Spleen (tissue), 11 donors: ENCODE measurements around the gene ECEL1. TPM values are rescaled to one million over a fixed set of nuclear protein-coding genes. Genes with fewer than 3 reads are reported as not detected.

ENCODE experiments used
- DNase-seq: peaks from one replicate; pipeline ENCODE4 v3.0.0-alpha.2; 2020
- H3K27ac ChIP-seq, 8 donors: fragments of 200-600 bp; sonication (generic) in 7 of 8; 1 replicate in 4 of 8; 2 replicates in 4 of 8; pipeline versions ENCODE4 v1.5.0 to v1.8.0; 2016 to 2021; ENCODE audit warnings: inconsistent platforms in 4 of 8, mild to moderate bottlenecking in 4 of 8, moderate library complexity in 1 of 8
- H3K27me3 ChIP-seq, 7 donors: fragments of 200-600 bp; sonication (generic) in 6 of 7; replicated peaks in 1 of 7; 1 replicate in 4 of 7; 2 replicates in 3 of 7; pipeline versions ENCODE4 v1.5.0 to v1.8.0; 2016 to 2021; ENCODE audit warnings: inconsistent platforms in 3 of 7, mild to moderate bottlenecking in 1 of 7
- H3K36me3 ChIP-seq, 6 donors: fragments of 200-600 bp; sonication (generic) in 5 of 6; 1 replicate in 4 of 6; 2 replicates in 2 of 6; pipeline versions ENCODE4 v1.5.0 to v1.8.0; 2016 to 2021; ENCODE audit warnings: inconsistent platforms in 2 of 6
- H3K4me1 ChIP-seq, 6 donors: fragments of 200-600 bp; sonication (generic) in 5 of 6; 1 replicate in 3 of 6; 2 replicates in 3 of 6; pipeline versions ENCODE4 v1.5.0 to v1.8.0; 2016 to 2021; ENCODE audit warnings: inconsistent platforms in 3 of 6
- H3K4me3 ChIP-seq, 8 donors: fragments of 200-600 bp; sonication (generic) in 7 of 8; 1 replicate in 4 of 8; 2 replicates in 4 of 8; pipeline versions ENCODE4 v1.5.0 to v1.8.0; 2016 to 2021; ENCODE audit warnings: inconsistent platforms in 4 of 8, mild to moderate bottlenecking in 4 of 8, moderate library complexity in 2 of 8
- H3K9me3 ChIP-seq, 8 donors: fragments of 200-600 bp; sonication (generic) in 7 of 8; 1 replicate in 4 of 8; 2 replicates in 4 of 8; pipeline versions ENCODE4 v1.5.0 to v1.8.0; 2016 to 2021; ENCODE audit warnings: inconsistent platforms in 4 of 8
- POLR2A ChIP-seq, 3 donors: fragments of 450-650 bp; IDR thresholded peaks; one replicate each; pipeline ENCODE4 v1.5.1; 2017; ENCODE audit warnings: antibody characterized with exemption in 3 of 3, mild to moderate bottlenecking in 1 of 3
- POLR2AphosphoS5 ChIP-seq, 3 donors: sonication (generic); formaldehyde crosslinking; IDR thresholded peaks; one replicate each; pipeline ENCODE4 v1.5.1; 2017; ENCODE audit warnings: antibody characterized with exemption in 3 of 3
- WGBS, 5 donors: extraction: QIAGEN DNeasy Blood & Tissue Kit in 3 of 5; methylation state at CpG; one replicate each; pipeline versions ENCODE4 v1.1.5 to v1.1.7; 2013 to 2018; 5-methylcytosine and 5-hydroxymethylcytosine counted together
- intact Hi-C: fragments of 100-400 bp; cut with DNase I; formaldehyde crosslinking; loops from one replicate; pipeline ENCODE4 v1.15.0; 2023; ENCODE audit warnings: low total_unique reads
- polyA plus RNA-seq, 3 donors: library from polyadenylated mRNA; stranded (reverse); fragments of 200-250 nt; gene quantifications; one replicate each; pipeline ENCODE4 v1.2.1, GENCODE V29; 2013
- total RNA-seq, 7 donors: library from RNA; depleted of rRNA in 3 of 7; stranded (reverse); fragments of >200 nt in 3 of 7; fragmentation: NEBNext Ultra II Directional in 4 of 7; extraction: Animal tissue kit (Norgen Biotek cat#: 25700) in 4 of 7; gene quantifications; one replicate each; pipeline versions ENCODE4 v1.1.0 to v1.2.1, GENCODE V29; 2016 to 2021
- TF ChIP-seq, protein P1 (sequence below), 11 experiments: fragments of 200-600 bp in 7 of 11; fragments of 450-650 bp in 4 of 11; sonication (generic) in 4 of 11; IDR thresholded peaks in 8 of 11; conservative IDR thresholded peaks in 3 of 11; 1 replicate in 7 of 11; 2 replicates in 4 of 11; pipeline versions ENCODE4 v1.4.0 to v1.8.0; 2016 to 2021; ENCODE audit warnings: antibody characterized with exemption in 11 of 11, inconsistent platforms in 4 of 11, mild to moderate bottlenecking in 1 of 11
- donor health status: healthy with polysubstance abuse.
- donor health status: DM: no; HTN: no; CAD: no; lungs with moderate emphysema.
- donor health status: DM: no; HTN: no; CAD: no.
- donor health status: Bipolar disorder and iron deficiency.
- donor health status: healthy.
- donor health status: DM: no; HTN: no; CAD: no.
- donor health status: DM: yes; HTN: yes; CAD: no.

ECEL1 gene
- total and polyA plus RNA-seq, 10 donors: 0.10 to 23.1 (median 0.32) TPM; not detected in 2

DNA sequence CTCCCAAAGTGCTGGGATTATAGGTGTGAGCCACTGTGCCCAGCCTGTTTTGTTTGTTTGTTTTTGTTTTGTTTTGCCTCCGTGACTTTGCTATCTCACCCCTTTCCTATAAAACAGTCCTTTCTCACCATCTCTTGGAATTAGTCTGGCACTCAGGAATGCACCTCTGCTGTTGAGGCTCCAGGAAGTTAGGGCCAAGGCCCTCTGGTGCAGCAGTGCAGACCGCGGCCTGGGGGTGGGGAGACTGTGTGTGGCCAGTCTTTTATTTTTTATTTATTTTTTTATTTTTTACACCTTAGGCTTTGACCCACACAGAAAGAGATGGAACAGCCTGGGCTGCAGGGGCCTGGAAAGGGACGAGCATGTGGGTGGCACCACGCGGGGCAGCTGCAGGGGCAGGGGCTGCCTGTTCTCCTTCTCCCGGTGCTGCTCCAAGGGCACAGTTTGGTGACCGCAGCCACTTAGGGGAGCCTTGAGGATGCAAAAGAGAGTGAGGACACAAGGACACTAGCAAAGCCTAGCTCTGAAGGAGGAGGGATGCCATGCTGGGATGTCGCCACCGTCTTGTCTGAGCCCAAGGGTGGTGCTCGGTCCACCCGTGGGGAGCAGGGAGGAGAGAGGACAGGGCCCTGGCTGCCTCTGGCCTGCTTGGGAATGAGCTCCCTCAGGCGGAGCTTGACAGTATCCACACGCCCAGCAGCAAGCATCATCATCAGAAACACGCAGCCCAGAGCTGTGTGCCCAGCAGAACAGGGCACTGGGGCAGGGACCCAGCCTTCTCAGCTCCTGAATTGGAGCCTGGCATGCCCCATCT is 51.0 kb downstream of the ECEL1 start:
- intact Hi-C loops: loop anchor here (5.0 kb wide), 1 partner anchor 529 kb away; no protein-coding TSS in a partner anchor
- WGBS, 5 donors: 80 to 93% (median 88%) methylated on average over 15 of the region's 15 CpGs
- no peaks in the 10 kb centered on the region for H3K36me3 ChIP-seq
- H3K27me3 ChIP-seq: peaks cover 0 to 19% (median 0%) of the 10 kb centered on the region in 7 donors
- DNase-seq: peak; percentile 64
- no peaks in the 10 kb centered on the region for H3K9me3 ChIP-seq
- H3K27ac ChIP-seq: no peak overlapping the region
- no peak overlapping the region for H3K4me3 ChIP-seq
- TF ChIP-seq, protein P1, sequence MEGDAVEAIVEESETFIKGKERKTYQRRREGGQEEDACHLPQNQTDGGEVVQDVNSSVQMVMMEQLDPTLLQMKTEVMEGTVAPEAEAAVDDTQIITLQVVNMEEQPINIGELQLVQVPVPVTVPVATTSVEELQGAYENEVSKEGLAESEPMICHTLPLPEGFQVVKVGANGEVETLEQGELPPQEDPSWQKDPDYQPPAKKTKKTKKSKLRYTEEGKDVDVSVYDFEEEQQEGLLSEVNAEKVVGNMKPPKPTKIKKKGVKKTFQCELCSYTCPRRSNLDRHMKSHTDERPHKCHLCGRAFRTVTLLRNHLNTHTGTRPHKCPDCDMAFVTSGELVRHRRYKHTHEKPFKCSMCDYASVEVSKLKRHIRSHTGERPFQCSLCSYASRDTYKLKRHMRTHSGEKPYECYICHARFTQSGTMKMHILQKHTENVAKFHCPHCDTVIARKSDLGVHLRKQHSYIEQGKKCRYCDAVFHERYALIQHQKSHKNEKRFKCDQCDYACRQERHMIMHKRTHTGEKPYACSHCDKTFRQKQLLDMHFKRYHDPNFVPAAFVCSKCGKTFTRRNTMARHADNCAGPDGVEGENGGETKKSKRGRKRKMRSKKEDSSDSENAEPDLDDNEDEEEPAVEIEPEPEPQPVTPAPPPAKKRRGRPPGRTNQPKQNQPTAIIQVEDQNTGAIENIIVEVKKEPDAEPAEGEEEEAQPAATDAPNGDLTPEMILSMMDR (IDR thresholded peaks at IDR 0.05 in 8 of 11, conservative IDR thresholded peaks at IDR 0.05 in 3 of 11): no peak
- peaks cover 0 to 13% (median 2%) of the 10 kb centered on the region in 6 donors for H3K4me1 ChIP-seq

DNA sequence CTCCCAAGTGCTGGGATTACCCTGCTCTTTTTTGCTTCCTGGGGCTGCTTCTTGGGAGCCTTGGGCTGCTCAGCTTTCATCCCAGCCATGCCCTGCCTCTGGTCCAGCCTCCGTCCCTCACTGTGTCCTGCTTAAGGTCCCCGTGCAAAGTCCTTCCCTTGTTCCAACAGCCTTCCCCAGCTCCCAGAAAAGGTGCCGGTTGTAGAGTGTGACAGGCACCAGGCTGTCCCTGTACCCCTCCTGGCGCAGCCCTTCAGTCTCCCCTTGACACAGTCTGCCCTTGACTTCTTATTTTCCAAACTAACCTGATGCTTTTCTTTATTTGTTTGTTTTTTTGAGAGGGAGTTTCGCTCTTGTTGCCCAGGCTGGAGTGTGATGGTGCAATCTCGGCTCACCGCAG is 51.8 kb downstream of the ECEL1 start:
- intact Hi-C loops: loop anchor here (5.0 kb wide), 1 partner anchor 529 kb away; no protein-coding TSS in a partner anchor
- H3K9me3 ChIP-seq: no peaks in the 10 kb centered on the region
- no peak overlapping the region for H3K27ac ChIP-seq
- H3K27me3 ChIP-seq: peaks cover 0 to 11% (median 0%) of the 10 kb centered on the region in 7 donors
- 84 to 93% (median 88%) methylated on average over 7 of the region's 7 CpGs for WGBS, 5 donors
- DNase-seq: no peak
- H3K36me3 ChIP-seq: no peaks in the 10 kb centered on the region
- H3K4me1 ChIP-seq: peaks cover 0 to 12% (median 2%) of the 10 kb centered on the region in 6 donors
- no peak for TF ChIP-seq POLR2A (IDR thresholded peaks at IDR 0.05)
- TF ChIP-seq POLR2AphosphoS5 (IDR thresholded peaks at IDR 0.05): no peak
- TF ChIP-seq, protein P1 (IDR thresholded peaks at IDR 0.05 in 8 of 11, conservative IDR thresholded peaks at IDR 0.05 in 3 of 11): no peak
- H3K4me3 ChIP-seq: no peak overlapping the region

DNA sequence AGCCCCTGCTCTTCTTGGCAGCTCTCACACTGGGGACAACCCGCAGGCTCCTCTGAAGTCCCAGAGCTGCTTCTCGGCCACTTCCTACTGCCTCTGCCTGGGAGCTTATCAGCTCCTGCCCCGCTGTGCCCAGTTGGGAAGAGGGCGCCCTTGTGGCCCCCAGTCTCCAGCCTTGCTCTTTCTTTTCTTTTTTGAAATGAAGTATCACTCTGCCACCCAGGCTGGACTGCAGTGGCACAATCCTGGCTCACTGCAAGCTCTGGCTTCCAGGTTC is 52.3 kb downstream of the ECEL1 start:
- no peak for DNase-seq
- WGBS, 5 donors: 85 to 98% (median 88%) methylated on average over 4 of the region's 4 CpGs
- no peak overlapping the region for H3K4me3 ChIP-seq
- H3K4me1 ChIP-seq: peaks cover 0 to 7% (median under 1%) of the 10 kb centered on the region in 6 donors
- H3K36me3 ChIP-seq: no peaks in the 10 kb centered on the region
- no peaks in the 10 kb centered on the region for H3K9me3 ChIP-seq
- peaks cover 0 to 7% (median 0%) of the 10 kb centered on the region in 7 donors for H3K27me3 ChIP-seq
- TF ChIP-seq POLR2AphosphoS5 (IDR thresholded peaks at IDR 0.05): no peak
- no peak for TF ChIP-seq POLR2A (IDR thresholded peaks at IDR 0.05)
- TF ChIP-seq, protein P1 (IDR thresholded peaks at IDR 0.05 in 8 of 11, conservative IDR thresholded peaks at IDR 0.05 in 3 of 11): no peak
- intact Hi-C loops: loop anchor here (5.0 kb wide), 1 partner anchor 528 kb away; no protein-coding TSS in a partner anchor
- H3K27ac ChIP-seq: no peak overlapping the region

DNA sequence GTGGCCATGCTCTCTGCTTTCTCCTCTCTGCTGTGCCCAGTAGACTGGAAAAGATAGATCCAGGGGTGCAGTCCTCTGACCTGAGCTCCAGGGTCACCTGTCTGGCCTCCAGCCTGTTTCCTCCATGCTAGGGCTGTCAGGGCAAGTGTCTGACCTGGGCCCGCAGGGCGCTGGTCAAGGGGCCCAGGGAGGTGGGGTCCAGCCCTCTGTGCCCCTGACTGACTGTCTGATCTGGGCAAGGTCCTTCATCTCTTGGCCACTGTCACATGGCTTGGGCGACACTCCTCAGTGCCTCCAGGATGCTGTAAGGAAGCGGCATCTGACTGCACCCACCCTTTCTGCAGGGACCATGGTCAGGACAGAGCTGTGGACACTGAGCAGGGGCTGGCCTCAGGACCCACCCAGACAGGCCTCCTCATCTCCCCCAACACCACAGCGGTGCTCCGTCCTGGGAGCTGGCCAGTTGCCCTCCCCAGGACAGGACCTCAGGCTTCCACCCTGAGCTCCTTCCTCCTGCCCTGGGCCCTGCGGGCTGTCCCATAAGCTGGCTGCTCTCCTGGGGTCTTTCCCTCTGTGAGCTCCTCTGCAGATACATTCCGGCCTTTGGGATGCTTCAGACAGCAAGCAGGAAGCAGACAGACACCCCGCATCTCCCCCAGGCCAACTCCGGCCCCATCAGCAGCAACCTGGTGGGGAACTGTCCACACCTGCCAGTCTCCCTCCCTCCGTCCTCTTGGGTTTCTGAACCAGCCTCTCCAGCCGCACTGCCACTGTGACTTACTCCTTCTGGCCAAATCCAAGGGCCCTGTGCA is 52.9 kb downstream of the ECEL1 start:
- H3K9me3 ChIP-seq: no peaks in the 10 kb centered on the region
- no peak overlapping the region for H3K27ac ChIP-seq
- H3K27me3 ChIP-seq: peaks cover 0 to 7% (median 0%) of the 10 kb centered on the region in 7 donors
- 88 to 97% (median 90%) methylated on average over 9 to 12 of the region's 12 CpGs for WGBS, 5 donors
- peak; percentile 58 for DNase-seq
- peaks cover 0 to 1% (median 0%) of the 10 kb centered on the region in 6 donors for H3K4me1 ChIP-seq
- intact Hi-C loops: loop anchor here (5.0 kb wide), 1 partner anchor 527 kb away; no protein-coding TSS in a partner anchor
- TF ChIP-seq POLR2AphosphoS5 (IDR thresholded peaks at IDR 0.05) (no peak), POLR2A (IDR thresholded peaks at IDR 0.05) (no peak)
- TF ChIP-seq, protein P1 (IDR thresholded peaks at IDR 0.05 in 8 of 11, conservative IDR thresholded peaks at IDR 0.05 in 3 of 11): no peak
- H3K4me3 ChIP-seq: no peak overlapping the region
- no peaks in the 10 kb centered on the region for H3K36me3 ChIP-seq
